Measurements from ENCODE around the gene SLC16A3.

Gene SLC16A3

DNA sequence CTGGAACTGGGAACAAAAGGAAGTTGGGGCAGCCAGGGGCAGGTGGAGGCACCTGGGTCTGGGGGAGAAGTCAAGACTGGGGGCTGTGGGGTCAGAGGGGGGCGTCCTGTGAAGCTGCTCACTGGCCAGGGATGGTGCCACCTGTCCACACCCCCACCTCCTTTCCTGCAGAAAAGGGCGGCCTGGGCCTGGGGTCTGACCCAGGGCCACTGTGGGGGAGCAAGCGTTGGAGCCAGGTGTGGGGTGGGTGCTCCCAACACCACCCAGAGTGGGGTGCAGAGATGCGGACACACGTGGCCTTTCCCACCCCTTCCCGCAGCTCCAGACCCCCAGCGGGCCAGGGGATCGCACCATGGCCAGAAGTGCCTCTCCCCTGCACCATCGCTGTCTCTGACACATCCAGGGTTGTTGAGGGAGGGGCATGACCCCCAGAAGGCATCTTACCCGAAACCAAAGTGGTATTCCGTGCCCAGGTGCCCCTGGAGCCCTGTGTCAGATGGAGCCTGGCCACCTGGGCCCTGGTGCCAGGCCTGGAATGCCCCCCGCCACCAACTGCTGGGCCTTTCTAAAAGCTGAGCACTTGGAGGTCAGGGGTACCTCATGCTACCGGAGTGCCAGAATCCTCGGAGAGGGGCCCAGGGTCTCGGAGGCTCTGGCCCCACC, 2.6 kb upstream of the SLC16A3 start:
- TF ChIP-seq TAF1 (IDR thresholded peaks at IDR 0.05; ENCODE audit: borderline replicate concordance, insufficient read depth, low read length) (no peak), FOXP2 (optimal IDR thresholded peaks at IDR 0.05; ENCODE audit: borderline replicate concordance, extremely low read depth, extremely low read length, insufficient read depth) (no peak), POLR2AphosphoS5 (IDR thresholded peaks at IDR 0.05; ENCODE audit: low read depth, low read length) (no peak), SIN3A (IDR thresholded peaks at IDR 0.05; ENCODE audit: borderline replicate concordance, insufficient read depth, low read length) (no peak), REST (IDR thresholded peaks at IDR 0.05; ENCODE audit: insufficient read depth in 1 of 2, low read depth in 2 of 2, low read length in 2 of 2) (no peak)

GRCh38 chr17:82226809-82227628, 1.8 kb upstream of the SLC16A3 start:
- TF ChIP-seq POLR2AphosphoS5 (IDR thresholded peaks at IDR 0.05; ENCODE audit: low read depth, low read length) (no peak), TAF1 (IDR thresholded peaks at IDR 0.05; ENCODE audit: borderline replicate concordance, insufficient read depth, low read length) (no peak), REST (IDR thresholded peaks at IDR 0.05; ENCODE audit: insufficient read depth in 1 of 2, low read depth in 2 of 2, low read length in 2 of 2) (no peak)

- TF ChIP-seq FOXP2 (optimal IDR thresholded peaks at IDR 0.05; ENCODE audit: borderline replicate concordance, extremely low read depth, extremely low read length, insufficient read depth), result no peak
- TF ChIP-seq TAF1 (IDR thresholded peaks at IDR 0.05; ENCODE audit: borderline replicate concordance, insufficient read depth, low read length), result no peak
- TF ChIP-seq POLR2AphosphoS5 (IDR thresholded peaks at IDR 0.05; ENCODE audit: low read depth, low read length), result no peak
- no peak for TF ChIP-seq REST (IDR thresholded peaks at IDR 0.05; ENCODE audit: insufficient read depth in 1 of 2, low read depth in 2 of 2, low read length in 2 of 2)
- TF ChIP-seq SIN3A (IDR thresholded peaks at IDR 0.05; ENCODE audit: borderline replicate concordance, insufficient read depth, low read length), result no peak
Measured at GRCh38 chr17:82227629-82228277, 1.1 kb upstream of the SLC16A3 start.

DNA sequence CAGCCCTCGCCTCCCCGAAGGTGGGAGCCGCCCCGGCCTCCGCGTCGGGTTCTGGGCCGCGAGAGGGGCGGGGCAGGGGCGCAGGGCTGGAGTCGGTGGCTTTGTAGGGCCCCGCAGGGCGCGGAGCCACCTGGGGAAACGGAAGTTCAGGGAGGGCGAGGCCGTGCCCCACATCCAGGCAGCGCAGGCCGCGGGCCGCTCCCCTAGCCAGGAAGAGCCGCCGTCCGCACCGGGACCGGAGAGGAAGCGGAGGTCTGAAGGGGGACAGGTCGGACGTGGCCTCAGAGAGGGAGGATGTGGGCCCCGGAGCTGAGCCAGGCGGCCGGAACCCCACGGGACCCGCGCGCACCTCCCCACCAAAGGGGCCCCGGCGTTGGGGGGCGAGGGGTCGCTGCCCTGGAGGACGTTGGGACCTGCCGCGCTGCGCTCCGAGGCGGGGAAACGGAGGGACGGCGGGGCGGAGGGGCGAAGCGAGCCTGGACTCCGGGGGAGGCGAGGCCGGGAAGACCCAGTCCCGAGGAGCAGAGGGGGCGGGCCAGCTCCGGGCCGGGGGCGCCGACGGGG, 482 bp upstream of the SLC16A3 start:
- no peak for TF ChIP-seq FOXP2 (optimal IDR thresholded peaks at IDR 0.05; ENCODE audit: borderline replicate concordance, extremely low read depth, extremely low read length, insufficient read depth)
- TF ChIP-seq TAF1 (IDR thresholded peaks at IDR 0.05; ENCODE audit: borderline replicate concordance, insufficient read depth, low read length), result no peak
- TF ChIP-seq SIN3A (IDR thresholded peaks at IDR 0.05; ENCODE audit: borderline replicate concordance, insufficient read depth, low read length), result no peak
- no peak for TF ChIP-seq POLR2AphosphoS5 (IDR thresholded peaks at IDR 0.05; ENCODE audit: low read depth, low read length)
- TF ChIP-seq REST (IDR thresholded peaks at IDR 0.05; ENCODE audit: insufficient read depth in 1 of 2, low read depth in 2 of 2, low read length in 2 of 2), result no peak

Measured in PFSK-1 (cell line).